ENCODE results near the gene LRRC30. TPM values are rescaled to one million over a fixed set of nuclear protein-coding genes. Genes with fewer than 3 reads are reported as not detected.

Gene LRRC30
- total RNA-seq, result not detected in 2 replicates
- not detected in 2 replicates for polyA plus RNA-seq
- polyA plus RNA-seq (2012), result not detected in 2 replicates
- polyA minus RNA-seq (ENCODE audit: low replicate concordance), result not detected in 2 replicates

DNA sequence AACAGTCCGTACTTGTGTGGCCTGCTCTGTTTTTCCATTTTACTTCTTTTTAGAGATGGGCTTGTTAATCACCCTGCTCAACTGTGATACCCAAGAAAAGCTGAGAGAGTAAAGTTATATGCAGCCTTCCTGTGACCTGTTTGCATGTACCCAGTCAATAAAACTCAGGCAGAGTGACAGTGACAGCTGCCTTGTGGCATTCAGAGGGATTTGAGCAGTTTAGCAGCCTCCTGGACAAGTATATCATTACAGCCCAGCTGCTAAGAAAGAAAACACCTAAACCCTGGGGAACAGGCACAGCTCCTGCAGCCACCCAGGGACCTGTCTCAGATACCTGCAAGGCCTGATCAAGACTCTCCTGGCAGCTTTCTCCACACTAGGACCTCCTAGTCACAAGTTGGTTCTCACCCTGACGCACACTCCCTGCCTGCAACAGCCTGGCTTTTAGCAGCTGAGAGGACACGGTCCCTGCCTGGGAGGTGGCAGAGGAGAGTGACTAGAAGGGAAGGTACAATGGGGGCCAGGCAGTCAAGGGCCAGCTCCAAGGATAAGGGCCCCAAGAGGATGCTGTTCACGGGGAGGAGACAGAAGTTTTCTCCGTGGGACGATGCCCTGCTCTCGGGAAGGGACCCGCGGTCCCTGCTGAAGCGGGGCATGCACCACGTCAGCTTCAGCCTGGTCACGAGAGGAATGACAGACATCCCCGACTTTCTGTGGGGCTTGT lies at the start of gene LRRC30:
LRRC30 (plus strand) TSS at position 464 of the 724 bp plus-strand sequence; CDS start at position 514, 50 bp downstream.
- Histone ChIP-seq H3K9me3 (ENCODE audit: control insufficient read depth, insufficient read depth, low read depth, low read length) (no peaks in the 10 kb centered on the region), H3K4me3 (replicated peaks in 1 of 4; ENCODE audit: control extremely low read depth in 1 of 4, insufficient read depth in 1 of 4, low read depth in 3 of 4, low read length in 4 of 4) (no peak within 1 kb of the TSS), H3K27ac (ENCODE audit: insufficient read depth, low read length) (no peak within 1 kb of the TSS), H3K27me3 (ENCODE audit: control insufficient read depth, insufficient read depth, low read length) (no peaks in the 10 kb centered on the region), H3K4me2 (ENCODE audit: extremely low read depth, insufficient read depth, low read length) (no peak within 1 kb of the TSS), H3K9ac (ENCODE audit: insufficient read depth, low read length) (no peak within 1 kb of the TSS), H3K79me2 (ENCODE audit: control insufficient read depth, insufficient read depth, low read length) (no peaks in the 10 kb centered on the region), H3K36me3 (ENCODE audit: control insufficient read depth, insufficient read depth, low read length) (no peaks in the 10 kb centered on the region), H2AFZ (ENCODE audit: low read length) (no peak within 1 kb of the TSS), H4K20me1 (ENCODE audit: control insufficient read depth, extremely low read depth, insufficient read depth, low read length) (no peaks in the 10 kb centered on the region), H3K4me1 (ENCODE audit: control insufficient read depth, extremely low read depth, insufficient read depth, low read length) (no peaks in the 10 kb centered on the region)
- DNase-seq (ENCODE audit: low read depth in 2 of 2), result no peak
- TF ChIP-seq, protein P1, sequence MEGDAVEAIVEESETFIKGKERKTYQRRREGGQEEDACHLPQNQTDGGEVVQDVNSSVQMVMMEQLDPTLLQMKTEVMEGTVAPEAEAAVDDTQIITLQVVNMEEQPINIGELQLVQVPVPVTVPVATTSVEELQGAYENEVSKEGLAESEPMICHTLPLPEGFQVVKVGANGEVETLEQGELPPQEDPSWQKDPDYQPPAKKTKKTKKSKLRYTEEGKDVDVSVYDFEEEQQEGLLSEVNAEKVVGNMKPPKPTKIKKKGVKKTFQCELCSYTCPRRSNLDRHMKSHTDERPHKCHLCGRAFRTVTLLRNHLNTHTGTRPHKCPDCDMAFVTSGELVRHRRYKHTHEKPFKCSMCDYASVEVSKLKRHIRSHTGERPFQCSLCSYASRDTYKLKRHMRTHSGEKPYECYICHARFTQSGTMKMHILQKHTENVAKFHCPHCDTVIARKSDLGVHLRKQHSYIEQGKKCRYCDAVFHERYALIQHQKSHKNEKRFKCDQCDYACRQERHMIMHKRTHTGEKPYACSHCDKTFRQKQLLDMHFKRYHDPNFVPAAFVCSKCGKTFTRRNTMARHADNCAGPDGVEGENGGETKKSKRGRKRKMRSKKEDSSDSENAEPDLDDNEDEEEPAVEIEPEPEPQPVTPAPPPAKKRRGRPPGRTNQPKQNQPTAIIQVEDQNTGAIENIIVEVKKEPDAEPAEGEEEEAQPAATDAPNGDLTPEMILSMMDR (conservative IDR thresholded peaks at IDR 0.05 in 1 of 2, IDR thresholded peaks at IDR 0.05 in 1 of 2; ENCODE audit: low read depth in 1 of 2, low read length in 2 of 2), result no peak
- TF ChIP-seq EZH2 (IDR thresholded peaks at IDR 0.05; ENCODE audit: low read length, missing control alignments), result no peak

- DNase-seq (ENCODE audit: low read depth in 2 of 2), result no peak
- H3K4me3 ChIP-seq (replicated peaks in 1 of 4; ENCODE audit: control extremely low read depth in 1 of 4, insufficient read depth in 1 of 4, low read depth in 3 of 4, low read length in 4 of 4), result no peak overlapping the region
- H3K9me3 ChIP-seq (ENCODE audit: control insufficient read depth, insufficient read depth, low read depth, low read length), result no peaks in the 10 kb centered on the region
- H3K79me2 ChIP-seq (ENCODE audit: control insufficient read depth, insufficient read depth, low read length), result no peaks in the 10 kb centered on the region
- H4K20me1 ChIP-seq (ENCODE audit: control insufficient read depth, extremely low read depth, insufficient read depth, low read length), result no peaks in the 10 kb centered on the region
- H3K36me3 ChIP-seq (ENCODE audit: control insufficient read depth, insufficient read depth, low read length), result no peaks in the 10 kb centered on the region
- no peak overlapping the region for H3K27ac ChIP-seq (ENCODE audit: insufficient read depth, low read length)
- H3K4me1 ChIP-seq (ENCODE audit: control insufficient read depth, extremely low read depth, insufficient read depth, low read length), result no peaks in the 10 kb centered on the region
- no peaks in the 10 kb centered on the region for H3K27me3 ChIP-seq (ENCODE audit: control insufficient read depth, insufficient read depth, low read length)
- TF ChIP-seq EZH2 (IDR thresholded peaks at IDR 0.05; ENCODE audit: low read length, missing control alignments), result no peak
- TF ChIP-seq, protein P1 (conservative IDR thresholded peaks at IDR 0.05 in 1 of 2, IDR thresholded peaks at IDR 0.05 in 1 of 2; ENCODE audit: low read depth in 1 of 2, low read length in 2 of 2), result no peak
- no peak overlapping the region for H3K9ac ChIP-seq (ENCODE audit: insufficient read depth, low read length)
- H2AFZ ChIP-seq (ENCODE audit: low read length), result no peak overlapping the region
- no peak overlapping the region for H3K4me2 ChIP-seq (ENCODE audit: extremely low read depth, insufficient read depth, low read length)
Observed at GRCh38 chr18:7185701-7186100, 45.2 kb upstream of the LRRC30 start.

- H2AFZ ChIP-seq (ENCODE audit: low read length), result no peak overlapping the region
- H3K4me1 ChIP-seq (ENCODE audit: control insufficient read depth, extremely low read depth, insufficient read depth, low read length), result no peaks in the 10 kb centered on the region
- no peak for TF ChIP-seq EZH2 (IDR thresholded peaks at IDR 0.05; ENCODE audit: low read length, missing control alignments)
- TF ChIP-seq, protein P1 (conservative IDR thresholded peaks at IDR 0.05 in 1 of 2, IDR thresholded peaks at IDR 0.05 in 1 of 2; ENCODE audit: low read depth in 1 of 2, low read length in 2 of 2), result no peak
- H3K36me3 ChIP-seq (ENCODE audit: control insufficient read depth, insufficient read depth, low read length), result no peaks in the 10 kb centered on the region
- H3K9me3 ChIP-seq (ENCODE audit: control insufficient read depth, insufficient read depth, low read depth, low read length), result no peaks in the 10 kb centered on the region
- H3K27ac ChIP-seq (ENCODE audit: insufficient read depth, low read length), result no peak overlapping the region
- H3K9ac ChIP-seq (ENCODE audit: insufficient read depth, low read length), result no peak overlapping the region
- no peaks in the 10 kb centered on the region for H3K27me3 ChIP-seq (ENCODE audit: control insufficient read depth, insufficient read depth, low read length)
- no peak for DNase-seq (ENCODE audit: low read depth in 2 of 2)
- no peak overlapping the region for H3K4me3 ChIP-seq (replicated peaks in 1 of 4; ENCODE audit: control extremely low read depth in 1 of 4, insufficient read depth in 1 of 4, low read depth in 3 of 4, low read length in 4 of 4)
- no peaks in the 10 kb centered on the region for H3K79me2 ChIP-seq (ENCODE audit: control insufficient read depth, insufficient read depth, low read length)
- H3K4me2 ChIP-seq (ENCODE audit: extremely low read depth, insufficient read depth, low read length), result no peak overlapping the region
- H4K20me1 ChIP-seq (ENCODE audit: control insufficient read depth, extremely low read depth, insufficient read depth, low read length), result no peaks in the 10 kb centered on the region
Observed at GRCh38 chr18:7190547-7191156, 40.2 kb upstream of the LRRC30 start.

Measured in fibroblast of lung (primary cell).